HG03457 (cell line): ENCODE measurements around the gene PPP1R37.

ENCODE experiments used
- ATAC-seq: cut with Tn5 transposase; IDR thresholded peaks from one replicate; pipeline ENCODE4 v1.9.1; 2021; ENCODE audit warnings: moderate number of reproducible peaks; ENCODE audit not compliant: unreplicated experiment

Gene PPP1R37, protein sequence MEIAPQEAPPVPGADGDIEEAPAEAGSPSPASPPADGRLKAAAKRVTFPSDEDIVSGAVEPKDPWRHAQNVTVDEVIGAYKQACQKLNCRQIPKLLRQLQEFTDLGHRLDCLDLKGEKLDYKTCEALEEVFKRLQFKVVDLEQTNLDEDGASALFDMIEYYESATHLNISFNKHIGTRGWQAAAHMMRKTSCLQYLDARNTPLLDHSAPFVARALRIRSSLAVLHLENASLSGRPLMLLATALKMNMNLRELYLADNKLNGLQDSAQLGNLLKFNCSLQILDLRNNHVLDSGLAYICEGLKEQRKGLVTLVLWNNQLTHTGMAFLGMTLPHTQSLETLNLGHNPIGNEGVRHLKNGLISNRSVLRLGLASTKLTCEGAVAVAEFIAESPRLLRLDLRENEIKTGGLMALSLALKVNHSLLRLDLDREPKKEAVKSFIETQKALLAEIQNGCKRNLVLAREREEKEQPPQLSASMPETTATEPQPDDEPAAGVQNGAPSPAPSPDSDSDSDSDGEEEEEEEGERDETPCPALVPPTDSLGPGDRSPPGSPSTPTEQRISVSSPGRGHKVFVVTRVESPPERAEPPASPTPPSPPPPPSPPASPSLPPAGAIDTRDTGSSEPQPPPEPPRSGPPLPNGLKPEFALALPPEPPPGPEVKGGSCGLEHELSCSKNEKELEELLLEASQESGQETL

DNA sequence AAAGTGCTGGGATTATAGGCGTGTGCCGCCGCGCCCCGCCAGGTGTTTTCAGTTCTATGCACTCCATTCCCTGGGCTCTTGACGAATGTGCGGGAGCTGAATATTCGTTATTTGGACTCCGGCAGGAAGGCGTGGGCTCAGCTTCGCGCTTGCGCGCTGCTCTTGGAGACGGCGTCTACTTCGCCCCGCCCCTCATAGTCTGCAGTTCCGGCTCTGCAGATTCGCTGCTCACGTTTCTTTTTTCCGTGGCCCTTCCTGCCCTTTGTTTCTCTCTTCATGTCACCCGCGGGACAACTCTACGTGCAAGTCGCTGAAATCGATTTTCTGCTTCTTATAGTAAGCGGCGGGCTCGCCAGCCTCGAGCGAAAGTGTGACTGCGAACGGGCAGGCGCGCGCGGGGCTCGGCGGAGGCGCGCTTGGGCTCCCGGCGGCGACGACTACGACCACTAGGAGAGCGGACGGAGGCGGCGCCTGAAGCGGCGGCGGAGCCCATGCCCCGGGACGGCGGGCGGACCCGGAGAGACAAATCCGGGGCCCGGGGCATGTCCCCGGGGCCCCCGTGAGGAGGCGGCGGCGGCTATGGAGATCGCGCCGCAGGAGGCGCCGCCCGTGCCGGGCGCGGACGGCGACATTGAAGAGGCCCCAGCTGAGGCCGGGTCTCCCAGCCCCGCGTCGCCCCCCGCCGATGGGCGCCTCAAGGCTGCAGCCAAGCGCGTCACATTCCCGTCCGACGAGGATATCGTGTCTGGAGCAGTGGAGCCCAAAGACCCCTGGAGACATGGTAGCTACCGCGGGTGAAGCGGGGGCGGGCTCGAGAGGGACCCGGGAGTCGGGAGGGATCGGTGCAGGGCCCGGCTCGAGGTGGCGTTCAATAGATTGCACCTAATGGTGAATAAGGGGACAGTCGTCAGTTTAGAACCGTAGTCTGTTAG is at the start of gene PPP1R37:
Gene PPP1R37, plus strand, starts transcription at position 433 of the 932 bp plus-strand sequence. Its CDS starts 147 bp downstream, at position 580.
- ATAC-seq = no peak

DNA sequence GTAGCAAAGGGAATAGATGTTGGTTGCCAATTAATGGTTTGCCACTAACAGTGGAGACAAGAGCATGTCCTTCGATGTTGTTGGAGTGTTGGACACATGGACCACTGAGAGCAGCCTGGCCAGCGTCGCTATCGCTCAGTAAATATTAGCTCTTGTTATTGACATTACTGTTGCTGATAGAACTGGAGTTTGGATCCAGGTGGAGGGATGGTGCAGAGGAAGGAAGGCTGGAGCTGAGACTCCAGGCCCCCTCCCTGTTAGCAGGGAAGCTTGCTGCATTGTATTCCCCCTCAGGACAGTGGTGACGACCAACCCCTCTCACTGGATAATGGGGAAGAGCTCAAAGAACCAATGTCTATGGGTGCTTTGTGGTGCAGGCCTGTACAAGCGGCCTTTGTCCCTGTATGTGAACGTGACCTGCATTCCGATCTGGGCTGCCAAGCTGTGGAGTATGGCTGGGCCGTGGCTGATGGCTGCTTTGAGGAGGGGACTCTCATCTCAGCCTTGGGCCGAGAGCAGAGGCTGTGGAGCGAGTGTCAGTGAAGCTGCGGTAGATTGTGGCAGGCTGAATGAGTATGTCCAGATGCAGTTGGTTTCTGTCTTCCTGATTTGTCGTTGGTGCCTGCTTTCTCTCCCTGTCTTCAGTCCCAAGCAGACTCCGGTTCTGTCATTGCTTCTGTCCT is 47.2 kb upstream of the PPP1R37 start:
- no peak for ATAC-seq

- ATAC-seq = no peak
Observed at GRCh38 chr19:45046355-45046754, 46.6 kb upstream of the PPP1R37 start.

DNA sequence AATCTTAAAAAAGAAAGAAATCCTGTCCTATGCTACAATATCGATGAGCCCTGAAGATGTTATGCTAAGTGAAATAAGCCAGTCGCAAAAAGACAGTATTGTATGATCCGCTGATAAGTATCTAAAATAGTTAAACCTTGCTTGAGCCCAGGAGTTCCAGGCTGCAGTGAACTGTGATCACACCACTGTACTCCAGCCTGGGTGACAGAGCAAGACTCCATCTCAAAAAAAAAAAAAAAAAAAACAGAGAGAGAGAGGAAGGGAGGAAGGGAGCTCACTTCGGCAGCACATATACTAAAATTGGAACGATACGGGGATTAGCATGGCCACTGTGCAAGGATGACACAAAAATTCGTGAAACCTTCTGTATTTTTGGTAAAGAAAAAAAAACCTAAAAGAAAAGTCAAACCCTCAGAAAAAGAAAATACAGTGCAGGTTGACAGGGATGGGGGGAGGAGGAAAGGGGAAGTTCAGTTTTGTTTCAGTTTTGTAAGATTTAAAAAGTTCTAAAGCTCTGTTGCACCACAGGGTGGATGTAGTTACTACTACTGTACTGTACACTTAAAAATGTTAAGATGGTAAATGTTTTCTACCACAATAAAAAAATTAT is 45.7 kb upstream of the PPP1R37 start:
- ATAC-seq = no peak

DNA sequence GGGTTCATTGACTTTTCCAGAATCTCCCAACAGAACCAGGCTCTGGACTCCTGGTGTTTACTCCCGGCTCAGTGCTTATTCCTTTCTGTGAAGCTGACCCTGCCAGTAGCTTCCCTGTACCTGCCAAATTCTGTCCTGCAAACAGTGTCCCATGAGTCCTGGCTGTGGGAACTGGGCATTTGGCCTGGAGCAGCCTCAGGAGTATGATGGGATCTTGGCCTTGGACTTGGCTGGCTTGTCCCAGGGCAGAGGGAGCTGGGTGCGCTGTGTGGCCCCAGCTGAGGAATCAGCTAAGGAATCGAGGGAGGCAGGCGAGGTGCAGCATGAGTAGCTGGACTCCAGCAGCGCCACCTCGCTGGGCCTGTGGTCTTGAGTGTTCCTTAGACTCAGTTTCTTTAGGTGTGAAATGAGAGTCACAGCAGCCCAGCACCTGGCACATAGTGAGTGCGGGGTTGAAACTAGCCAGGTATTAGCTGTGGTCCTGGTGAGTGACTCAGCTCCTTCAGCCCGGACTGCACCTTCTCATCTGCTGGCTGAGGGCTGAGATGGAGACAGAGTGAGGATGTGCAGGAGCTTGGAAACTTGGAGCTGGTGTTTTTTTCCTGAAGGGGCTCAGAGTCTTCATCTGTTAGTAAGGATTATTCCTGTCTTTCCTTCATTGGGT is 43.8 kb upstream of the PPP1R37 start:
- no peak for ATAC-seq

DNA sequence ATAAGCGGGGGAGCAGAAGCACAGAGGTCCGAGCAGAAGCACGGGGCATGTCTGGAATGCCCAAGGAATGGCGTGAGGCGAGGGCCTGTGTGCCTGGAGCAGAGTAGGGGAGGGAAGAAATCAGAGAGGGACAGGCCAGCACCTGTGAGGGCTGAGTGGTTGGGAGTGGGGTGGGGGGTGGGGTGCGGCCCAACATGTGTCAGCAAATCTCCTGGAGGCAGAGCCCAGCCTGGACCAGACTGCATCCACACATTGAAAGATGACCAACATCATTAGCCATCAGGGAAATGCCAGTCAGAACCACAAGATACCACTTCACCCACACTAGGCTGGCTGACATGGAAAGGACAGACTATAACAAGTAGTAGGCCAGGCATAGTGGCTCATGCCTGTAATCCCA is 42.9 kb upstream of the PPP1R37 start:
- ATAC-seq = no peak

GRCh38 chr19:45051929-45052579 is 40.9 kb upstream of the PPP1R37 start:
- no peak for ATAC-seq

DNA sequence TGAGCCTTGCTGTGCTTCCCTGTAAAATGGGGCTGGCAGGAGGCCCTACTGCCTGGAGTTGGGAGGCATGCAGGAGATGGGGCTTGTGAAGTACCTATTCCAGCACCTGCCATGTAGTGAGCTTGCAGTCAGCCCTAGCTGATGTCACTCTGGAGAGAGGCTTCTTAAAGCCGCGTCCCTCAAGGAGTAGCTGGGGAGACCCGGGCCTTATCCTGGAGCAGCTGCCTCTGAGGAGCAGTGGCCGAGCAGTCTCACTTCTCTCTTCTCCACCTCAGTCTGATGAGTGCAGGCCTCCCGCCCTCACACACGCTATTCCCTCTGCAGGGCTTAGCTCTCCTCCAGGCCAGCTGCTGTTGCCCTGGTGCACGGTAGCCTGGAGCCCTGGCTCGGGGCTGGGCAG is 36.1 kb upstream of the PPP1R37 start:
- no peak for ATAC-seq

DNA sequence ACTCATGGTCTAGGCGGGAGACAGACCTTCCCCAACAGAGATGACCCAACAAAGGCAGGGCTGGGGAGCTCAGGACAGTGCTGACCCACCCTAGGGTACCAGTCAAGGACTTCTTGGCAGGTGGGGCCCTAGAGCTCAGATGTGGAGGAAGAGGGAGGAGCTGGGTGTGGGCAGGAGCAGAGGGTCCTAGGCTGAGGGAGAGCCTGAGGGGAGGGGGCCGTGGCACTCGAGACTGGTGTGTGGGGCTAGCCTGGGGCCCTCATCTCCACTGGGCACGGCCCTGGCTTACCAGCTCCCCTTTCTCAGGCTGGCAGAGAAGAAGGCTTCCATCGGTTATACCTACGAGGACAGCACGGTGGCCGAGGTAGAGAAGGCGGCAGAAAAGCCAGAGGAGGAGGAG is 35.5 kb upstream of the PPP1R37 start:
- no peak for ATAC-seq

DNA sequence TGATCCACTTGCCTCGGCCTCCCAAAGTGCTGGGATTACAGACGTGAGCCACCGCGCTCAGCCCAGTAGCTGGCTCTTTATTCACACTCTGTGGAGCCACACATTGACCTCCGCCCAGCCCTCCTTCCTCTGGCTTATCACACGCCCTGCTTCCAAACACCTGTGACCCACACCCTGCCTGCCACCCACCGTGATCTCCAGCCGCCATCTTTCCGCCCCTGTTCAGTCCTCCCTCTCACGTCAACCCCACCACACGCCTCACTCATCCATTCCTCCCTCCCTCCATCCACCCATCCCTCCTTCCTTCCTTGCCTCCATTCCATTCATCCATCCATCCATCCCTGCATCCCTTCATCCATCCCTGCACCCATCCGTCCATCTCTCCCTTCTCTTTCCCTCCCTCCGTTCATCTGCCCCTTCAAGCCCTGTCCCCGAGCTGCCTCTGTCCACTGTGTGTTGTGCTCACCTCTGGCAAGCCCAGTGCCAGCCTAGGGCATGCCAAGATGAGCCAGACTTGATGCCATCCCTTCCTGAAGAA is 34.3 kb upstream of the PPP1R37 start:
- ATAC-seq = no peak

DNA sequence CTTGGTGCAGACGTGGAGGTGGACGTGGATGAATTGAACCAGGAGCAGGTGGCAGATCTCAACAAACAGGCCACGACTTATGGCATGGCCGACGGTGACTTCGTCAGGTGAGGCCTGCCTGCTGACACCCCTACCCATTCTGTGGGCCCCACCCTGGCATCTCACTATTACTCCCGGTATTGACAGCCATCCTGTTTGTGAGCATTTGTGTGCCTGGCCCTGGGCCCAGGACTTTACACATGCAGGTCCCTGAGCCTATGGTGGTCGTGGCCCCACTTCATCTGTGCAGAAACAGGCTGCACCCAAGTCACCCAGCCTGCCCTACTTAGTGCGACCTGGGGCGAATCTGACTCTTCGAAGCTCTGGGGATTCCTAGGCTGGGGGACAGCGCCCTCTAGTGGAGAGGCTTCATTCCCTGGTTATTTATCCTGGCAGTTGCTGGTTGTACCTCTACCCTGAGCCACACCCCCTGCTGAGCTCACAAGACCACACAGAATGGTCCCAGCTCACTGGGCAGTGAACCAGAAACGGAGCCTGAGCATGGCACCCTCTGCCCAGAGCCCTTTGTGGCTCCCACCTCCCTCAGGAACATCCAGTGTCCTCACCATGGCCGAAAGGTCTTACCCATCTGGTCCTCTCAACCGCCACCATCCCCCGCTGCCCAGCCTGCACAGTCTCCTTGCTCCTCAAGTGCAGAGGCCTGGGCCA is 33.6 kb upstream of the PPP1R37 start:
- ATAC-seq = no peak

GRCh38 chr19:45061965-45062364 is 31.0 kb upstream of the PPP1R37 start:
- no peak for ATAC-seq

GRCh38 chr19:45063851-45064801 is 28.9 kb upstream of the PPP1R37 start:
- no peak for ATAC-seq

- ATAC-seq = no peak
Observed at GRCh38 chr19:45066921-45067661, 25.9 kb upstream of the PPP1R37 start.

- ATAC-seq = no peak
Observed at GRCh38 chr19:45068041-45068440, 24.9 kb upstream of the PPP1R37 start.

DNA sequence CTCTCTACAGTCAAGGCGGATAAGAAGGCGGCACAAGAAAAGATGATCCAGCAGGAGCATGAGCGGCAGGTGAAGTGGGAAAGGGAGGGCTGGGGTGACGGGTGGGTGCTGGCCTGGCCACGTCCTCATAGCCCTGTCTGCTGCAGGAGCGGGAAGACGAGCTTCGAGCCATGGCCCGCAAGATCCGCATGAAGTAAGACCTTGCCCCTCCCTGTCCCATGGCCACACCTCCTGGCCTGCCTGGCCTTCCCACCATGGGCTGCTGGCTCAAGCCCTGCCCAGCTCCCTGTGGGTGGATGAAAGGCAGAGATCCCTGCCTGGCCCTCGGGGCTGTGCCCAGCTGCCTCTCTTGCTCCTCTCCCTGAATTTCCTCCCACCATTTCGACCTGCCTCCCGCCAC is 23.9 kb upstream of the PPP1R37 start:
- ATAC-seq = no peak

DNA sequence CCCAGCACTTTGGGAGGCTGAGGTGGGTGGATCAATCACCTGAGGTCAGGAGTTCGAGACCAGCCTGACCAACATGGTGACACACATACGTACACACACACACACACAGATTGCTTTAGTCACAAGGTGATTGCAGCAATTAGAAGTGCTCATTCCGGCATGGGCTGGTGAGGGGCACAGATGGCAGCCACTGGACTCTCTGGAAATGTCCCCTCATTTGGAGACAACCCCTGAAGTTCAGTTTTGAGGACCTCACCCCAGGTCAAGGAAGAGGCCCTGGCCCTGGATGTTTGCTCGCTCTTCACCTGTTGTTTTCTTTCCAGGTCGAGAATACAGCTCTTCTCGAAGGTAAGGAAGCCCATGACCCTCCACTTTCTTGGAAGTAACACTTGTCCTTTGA is 22.8 kb upstream of the PPP1R37 start:
- ATAC-seq = no peak
